Kidney (tissue), 14 donors: Measurements from ENCODE around the gene GNRH2. TPM values are rescaled to one million over a fixed set of nuclear protein-coding genes. Genes with fewer than 3 reads are reported as not detected.
A peak's percentile ranks its signal among the peaks of the same experiment; 100 is the strongest.

Experiments used
- DNase-seq, 5 donors: peaks; one replicate each; pipeline ENCODE4 v3.0.0-alpha.2; 2013 to 2020
- FAIRE-seq: peaks from 2 replicates; lab custom pipeline; 2012; peaks lifted over from hg19 to GRCh38; lab: Jason Lieb, UNC
- H3K27ac ChIP-seq, 2 donors: one replicate each; pipeline ENCODE4 v1.7.0; 2013; ENCODE audit warnings: low read depth in 2 of 2, low read length in 2 of 2, inconsistent platforms in 1 of 2
- H3K27me3 ChIP-seq: one replicate; pipeline ENCODE4 v1.7.1; 2013; ENCODE audit warnings: low read length, inconsistent platforms; ENCODE audit not compliant: control insufficient read depth, insufficient read depth
- H3K36me3 ChIP-seq, 3 donors: one replicate each; pipeline versions ENCODE4 v1.7.0 to v1.7.1; 2013; ENCODE audit warnings: low read length in 3 of 3, control low read depth in 1 of 3, inconsistent platforms in 1 of 3; ENCODE audit not compliant: insufficient read depth in 3 of 3, control insufficient read depth in 2 of 3
- H3K4me1 ChIP-seq, 3 donors: one replicate each; pipeline versions ENCODE4 v1.7.0 to v1.7.1; 2013; ENCODE audit warnings: low read length in 3 of 3, inconsistent platforms in 1 of 3, low read depth in 1 of 3; ENCODE audit not compliant: control insufficient read depth in 2 of 3, insufficient read depth in 2 of 3
- H3K4me3 ChIP-seq, 3 donors: one replicate each; pipeline versions ENCODE4 v1.7.0 to v1.8.1; 2013; ENCODE audit warnings: low read length in 3 of 3, control low read depth in 1 of 3, inconsistent platforms in 1 of 3
- H3K9ac ChIP-seq, 3 donors: one replicate each; pipeline versions ENCODE4 v1.7.0 to v1.7.1; 2013; ENCODE audit warnings: low read length in 3 of 3, control low read depth in 1 of 3, inconsistent platforms in 1 of 3
- H3K9me3 ChIP-seq, 3 donors: one replicate each; pipeline versions ENCODE4 v1.7.0 to v1.7.1; 2013; ENCODE audit warnings: low read length in 3 of 3, control low read depth in 1 of 3, inconsistent platforms in 1 of 3; ENCODE audit not compliant: control insufficient read depth in 2 of 3, insufficient read depth in 1 of 3
- intact Hi-C: fragments of 100-400 bp; cut with DNase I; formaldehyde crosslinking; loops from one replicate; pipeline ENCODE4 v1.11.1; 2022
- polyA plus RNA-seq: library from polyadenylated mRNA; stranded (reverse); fragments of 350-450 nt; fragmentation: Illumina TruSeq; extraction: RNeasy Lipid Tissue Mini Kit (QIAGEN cat#74804); gene quantifications from one replicate; pipeline ENCODE4 v1.2.3, GENCODE V29; 2014; ENCODE audit warnings: low read depth, low replicate concordance; ENCODE audit not compliant: insufficient read depth
- total RNA-seq: library from RNA; stranded (reverse); fragmentation: NEBNext Ultra II Directional; extraction: Animal tissue kit (Norgen Biotek cat#: 25700); gene quantifications from one replicate; pipeline ENCODE4 v1.2.1, GENCODE V29; 2021
- TF ChIP-seq, protein P1 (sequence below): IDR thresholded peaks from 3 replicates; pipeline ENCODE4 v1.5.1; 2012; ENCODE audit warnings: mild to moderate bottlenecking, moderate library complexity, borderline replicate concordance; ENCODE audit not compliant: insufficient read depth; ENCODE audit errors: extremely low read depth
- donor health status: control.
- donor health status: control.
- donor health status: control.
- donor health status: control.
- donor health status: control.
- donor health status: DM: yes; HTN: yes; CAD: no.
- donor health status: Normal renal cell carcinoma (clear cell type).

GNRH2 gene
- total and polyA plus RNA-seq, 2 donors from 2014 or later = not detected

DNA sequence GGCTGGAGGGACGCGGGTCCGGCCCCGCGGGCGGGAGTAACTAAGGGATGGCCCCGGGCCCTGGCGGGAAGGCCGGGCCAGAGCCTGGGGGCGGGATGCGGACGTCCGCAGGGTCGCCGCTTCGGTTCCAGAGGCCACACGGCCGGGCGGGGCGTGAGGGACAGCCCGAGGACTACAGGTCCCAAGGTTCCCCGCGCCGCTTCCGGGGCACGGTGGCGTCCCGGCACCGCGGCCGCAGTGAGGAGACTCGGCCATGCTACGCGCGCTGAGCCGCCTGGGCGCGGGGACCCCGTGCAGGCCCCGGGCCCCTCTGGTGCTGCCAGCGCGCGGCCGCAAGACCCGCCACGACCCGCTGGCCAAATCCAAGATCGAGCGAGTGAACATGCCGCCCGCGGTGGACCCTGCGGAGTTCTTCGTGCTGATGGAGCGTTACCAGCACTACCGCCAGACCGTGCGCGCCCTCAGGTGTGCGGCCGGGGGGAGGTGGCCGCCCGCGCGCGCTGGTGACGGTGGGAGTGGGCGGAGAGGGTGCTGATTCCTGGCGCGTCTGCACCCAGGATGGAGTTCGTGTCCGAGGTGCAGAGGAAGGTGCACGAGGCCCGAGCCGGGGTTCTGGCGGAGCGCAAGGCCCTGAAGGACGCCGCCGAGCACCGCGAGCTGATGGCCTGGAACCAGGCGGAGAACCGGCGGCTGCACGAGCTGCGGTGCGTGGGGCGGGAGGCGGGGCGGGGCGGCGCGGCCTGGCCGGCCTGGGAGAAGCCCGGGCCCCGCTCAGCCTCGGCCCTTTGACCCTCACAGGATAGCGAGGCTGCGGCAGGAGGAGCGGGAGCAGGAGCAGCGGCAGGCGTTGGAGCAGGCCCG lies 2.6 kb downstream of the GNRH2 start, which contains the start of gene MRPS26:
TSS of gene MRPS26 (plus strand) at position 237 of the 861 bp plus-strand sequence. CDS start at position 254, 17 bp downstream.
- Histone ChIP-seq H3K4me1 (peaks cover 4 to 16% (median 12%) of the 10 kb centered on the region in 3 donors), H3K27ac (peak within 1 kb of the TSS; percentile 84 to 93), H3K9ac (peak within 1 kb of the TSS; percentile 56 to 77 (median 63)), H3K4me3 (peak within 1 kb of the TSS; percentile 79 to 85 (median 84)), H3K36me3 (peaks cover 7 to 25% (median 9%) of the 10 kb centered on the region in 3 donors), H3K9me3 (no peaks in the 10 kb centered on the region), H3K27me3 (no peaks in the 10 kb centered on the region)
- intact Hi-C loops = no loop called here
- TF ChIP-seq, protein P1, sequence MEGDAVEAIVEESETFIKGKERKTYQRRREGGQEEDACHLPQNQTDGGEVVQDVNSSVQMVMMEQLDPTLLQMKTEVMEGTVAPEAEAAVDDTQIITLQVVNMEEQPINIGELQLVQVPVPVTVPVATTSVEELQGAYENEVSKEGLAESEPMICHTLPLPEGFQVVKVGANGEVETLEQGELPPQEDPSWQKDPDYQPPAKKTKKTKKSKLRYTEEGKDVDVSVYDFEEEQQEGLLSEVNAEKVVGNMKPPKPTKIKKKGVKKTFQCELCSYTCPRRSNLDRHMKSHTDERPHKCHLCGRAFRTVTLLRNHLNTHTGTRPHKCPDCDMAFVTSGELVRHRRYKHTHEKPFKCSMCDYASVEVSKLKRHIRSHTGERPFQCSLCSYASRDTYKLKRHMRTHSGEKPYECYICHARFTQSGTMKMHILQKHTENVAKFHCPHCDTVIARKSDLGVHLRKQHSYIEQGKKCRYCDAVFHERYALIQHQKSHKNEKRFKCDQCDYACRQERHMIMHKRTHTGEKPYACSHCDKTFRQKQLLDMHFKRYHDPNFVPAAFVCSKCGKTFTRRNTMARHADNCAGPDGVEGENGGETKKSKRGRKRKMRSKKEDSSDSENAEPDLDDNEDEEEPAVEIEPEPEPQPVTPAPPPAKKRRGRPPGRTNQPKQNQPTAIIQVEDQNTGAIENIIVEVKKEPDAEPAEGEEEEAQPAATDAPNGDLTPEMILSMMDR = no peak
- FAIRE-seq = no peak
- DNase-seq = peak; percentile 92 to 98 (median 96)

DNA sequence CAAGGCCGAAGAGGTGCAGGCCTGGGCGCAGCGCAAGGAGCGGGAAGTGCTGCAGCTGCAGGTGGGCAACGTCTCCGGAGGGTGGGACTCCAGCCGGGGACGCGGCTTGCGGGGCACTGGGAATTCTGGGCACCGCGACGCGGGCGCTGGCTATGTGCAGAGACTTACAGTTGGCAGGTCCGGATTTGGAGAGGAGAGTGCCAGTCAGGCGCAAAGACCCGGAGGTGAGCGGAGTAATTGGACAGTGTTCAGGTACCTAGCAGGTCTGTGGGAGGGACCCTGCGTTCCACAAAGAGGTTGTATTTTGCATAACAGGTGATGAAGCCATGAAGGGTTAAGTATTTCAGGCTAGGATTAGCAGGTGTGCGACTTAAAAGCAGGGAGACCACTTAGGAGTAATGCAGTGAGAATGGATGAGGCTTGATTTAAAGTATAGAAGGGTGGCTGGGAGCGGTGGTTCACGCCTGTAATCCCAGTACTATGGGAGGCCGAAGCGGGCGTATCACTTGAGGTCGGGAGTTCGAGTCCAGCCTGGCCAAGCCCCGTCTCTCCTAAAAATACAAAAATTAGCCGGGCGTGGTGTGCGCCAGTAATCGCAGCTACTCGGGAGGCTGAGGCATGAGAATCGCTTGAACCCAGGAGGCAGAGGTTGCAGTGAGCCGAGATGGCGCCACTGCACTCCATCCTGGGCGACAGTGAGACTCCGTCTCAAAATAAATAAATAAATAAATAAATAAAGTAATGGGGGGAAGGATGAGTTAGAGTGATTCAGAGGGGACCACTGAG lies 3.4 kb downstream of the GNRH2 start:
- no peaks in the 10 kb centered on the region for H3K9me3 ChIP-seq
- intact Hi-C loops = no loop called here
- FAIRE-seq = no peak
- H3K4me3 ChIP-seq = peak overlapping the region; percentile 79 to 85 (median 84)
- no peaks in the 10 kb centered on the region for H3K27me3 ChIP-seq
- peaks cover 7 to 25% (median 9%) of the 10 kb centered on the region in 3 donors for H3K36me3 ChIP-seq
- peaks cover 4 to 13% (median 8%) of the 10 kb centered on the region in 3 donors for H3K4me1 ChIP-seq
- H3K27ac ChIP-seq = peak overlapping the region in 1 of 2 donors; percentile 93
- H3K9ac ChIP-seq = peak overlapping the region; percentile 56 to 77 (median 63)
- TF ChIP-seq, protein P1 = no peak
- DNase-seq = peak in 4 of 5 donors; percentile 54 to 78 (median 60)

DNA sequence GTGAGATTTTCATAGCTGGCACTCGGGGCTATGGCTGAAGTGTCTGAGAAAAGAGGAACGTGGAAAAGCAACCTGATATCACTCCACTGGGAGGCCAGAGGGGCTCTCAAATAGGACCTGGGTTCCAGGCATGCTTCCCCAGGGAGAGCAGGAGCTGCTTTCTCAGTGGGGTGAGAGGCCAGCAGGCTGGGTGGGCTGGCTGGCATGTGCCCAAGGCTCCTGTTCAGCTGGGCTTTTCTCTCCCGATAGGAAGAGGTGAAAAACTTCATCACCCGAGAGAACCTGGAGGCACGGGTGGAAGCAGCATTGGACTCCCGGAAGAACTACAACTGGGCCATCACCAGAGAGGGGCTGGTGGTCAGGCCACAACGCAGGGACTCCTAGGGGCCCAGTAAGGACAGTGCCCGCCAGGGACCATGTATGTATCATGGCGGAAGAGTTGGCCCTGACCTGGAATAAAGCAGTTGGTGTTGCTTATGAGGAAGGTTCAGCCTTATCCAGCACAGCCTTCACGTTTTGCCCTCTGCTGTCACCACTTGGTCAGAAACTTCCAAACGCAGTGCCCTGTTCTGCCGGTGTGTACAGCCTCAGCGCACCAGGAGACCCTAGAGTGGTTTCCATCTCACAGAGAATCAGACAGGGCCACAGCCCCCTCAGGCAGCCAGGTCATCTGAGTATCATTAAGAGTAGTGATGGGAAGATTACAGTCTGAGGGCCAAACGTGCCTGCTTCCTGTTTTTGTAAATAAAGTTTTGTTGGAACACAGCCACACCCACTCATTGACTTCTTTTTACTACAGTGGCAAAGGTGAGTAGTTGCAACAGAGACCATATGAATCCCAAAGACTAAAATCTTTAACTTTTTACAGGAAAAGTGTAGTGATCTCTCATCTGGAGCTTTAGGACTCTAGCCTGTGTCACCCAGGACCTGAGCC lies 4.3 kb downstream of the GNRH2 start:
- Histone ChIP-seq H3K4me3 (no peak overlapping the region), H3K36me3 (peaks cover 7 to 25% (median 9%) of the 10 kb centered on the region in 3 donors), H3K4me1 (peaks cover 2 to 12% (median 4%) of the 10 kb centered on the region in 3 donors), H3K9ac (no peak overlapping the region), H3K27ac (no peak overlapping the region), H3K9me3 (no peaks in the 10 kb centered on the region), H3K27me3 (no peaks in the 10 kb centered on the region)
- DNase-seq (no peak), FAIRE-seq (no peak)
- TF ChIP-seq, protein P1 = no peak
- intact Hi-C loops = no loop called here
